A549 (cell line): ENCODE data around the gene ZC3H4.

Experiments
- EP300 ChIP-seq, 2 experiments: fragments of >200 bp; sonication (Bioruptor Twin); formaldehyde crosslinking; IDR thresholded peaks; 2 replicates in 1 of 2; 3 replicates in 1 of 2; pipeline ENCODE4 v1.6.1; 2016 to 2017
- ESRRA ChIP-seq: fragments of 150-350 bp; IDR thresholded peaks from 2 replicates; pipeline ENCODE4 v1.6.1; 2014; ENCODE audit warnings: mild to moderate bottlenecking, low read length, borderline replicate concordance
- POLR2A ChIP-seq: IDR thresholded peaks from 2 replicates; pipeline ENCODE4 v1.6.1; 2012; ENCODE audit warnings: mild to moderate bottlenecking, low read length
- RARB ChIP-seq: fragments of 250-450 bp; sonication (Bioruptor Pico); IDR thresholded peaks from 2 replicates; pipeline ENCODE4 v1.8.0; 2021; ENCODE audit warnings: mild to moderate bottlenecking, moderate library complexity
- SMC3 ChIP-seq: fragments of >200 bp; sonication (Bioruptor Twin); formaldehyde crosslinking; IDR thresholded peaks from 3 replicates; pipeline ENCODE4 v1.6.1; 2018; ENCODE audit warnings: inconsistent platforms
- TF ChIP-seq, protein P1 (sequence below): fragments of >200 bp; sonication (Bioruptor Twin); formaldehyde crosslinking; IDR thresholded peaks from 3 replicates; pipeline ENCODE4 v1.5.1; 2016

DNA sequence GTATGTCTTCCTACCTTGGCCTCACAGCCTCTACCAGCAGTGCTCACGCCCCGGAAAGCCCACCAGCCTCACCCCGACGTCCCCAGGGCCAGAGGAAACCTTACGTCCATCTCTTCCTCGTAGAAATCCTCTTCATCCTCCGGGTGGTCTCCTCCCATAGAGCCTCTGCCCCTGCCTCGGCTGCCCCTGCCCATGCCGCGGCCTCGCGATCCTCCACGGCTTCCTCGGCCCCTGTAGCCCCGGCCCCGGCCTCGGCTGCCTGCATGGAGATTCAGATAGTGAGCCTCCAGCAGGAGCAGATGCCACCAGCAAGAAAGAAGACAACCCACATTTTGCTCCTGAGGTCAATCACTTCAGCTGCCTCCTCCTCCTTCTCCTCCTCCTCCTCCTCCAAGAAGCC lies 27.3 kb downstream of the ZC3H4 start:
- TF ChIP-seq ESRRA (no peak), POLR2A (no peak), SMC3 (no peak), EP300 (IDR thresholded peaks at IDR 0.05) (no peak), RARB (CRISPR knock-in tag) (no peak)
- TF ChIP-seq, protein P1, sequence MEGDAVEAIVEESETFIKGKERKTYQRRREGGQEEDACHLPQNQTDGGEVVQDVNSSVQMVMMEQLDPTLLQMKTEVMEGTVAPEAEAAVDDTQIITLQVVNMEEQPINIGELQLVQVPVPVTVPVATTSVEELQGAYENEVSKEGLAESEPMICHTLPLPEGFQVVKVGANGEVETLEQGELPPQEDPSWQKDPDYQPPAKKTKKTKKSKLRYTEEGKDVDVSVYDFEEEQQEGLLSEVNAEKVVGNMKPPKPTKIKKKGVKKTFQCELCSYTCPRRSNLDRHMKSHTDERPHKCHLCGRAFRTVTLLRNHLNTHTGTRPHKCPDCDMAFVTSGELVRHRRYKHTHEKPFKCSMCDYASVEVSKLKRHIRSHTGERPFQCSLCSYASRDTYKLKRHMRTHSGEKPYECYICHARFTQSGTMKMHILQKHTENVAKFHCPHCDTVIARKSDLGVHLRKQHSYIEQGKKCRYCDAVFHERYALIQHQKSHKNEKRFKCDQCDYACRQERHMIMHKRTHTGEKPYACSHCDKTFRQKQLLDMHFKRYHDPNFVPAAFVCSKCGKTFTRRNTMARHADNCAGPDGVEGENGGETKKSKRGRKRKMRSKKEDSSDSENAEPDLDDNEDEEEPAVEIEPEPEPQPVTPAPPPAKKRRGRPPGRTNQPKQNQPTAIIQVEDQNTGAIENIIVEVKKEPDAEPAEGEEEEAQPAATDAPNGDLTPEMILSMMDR: no peak
